GM10266 (cell line): ENCODE data around the gene PREB.

Experiments used
- DNase-seq: peaks from one replicate; pipeline ENCODE4 v3.0.0; 2012; ENCODE audit errors: extremely low spot score
- CTCF ChIP-seq: IDR thresholded peaks from 2 replicates; pipeline ENCODE4 v1.5.1; 2012; ENCODE audit warnings: mild to moderate bottlenecking, low read depth; ENCODE audit not compliant: control insufficient read depth, insufficient read depth; ENCODE audit errors: missing control alignments

PREB gene

GRCh38 chr2:27150639-27151230 is 16.3 kb upstream of the PREB start:
- no peak for TF ChIP-seq CTCF
- no peak for DNase-seq

GRCh38 chr2:27149570-27150405 is 15.4 kb upstream of the PREB start:
- TF ChIP-seq CTCF = no peak
- DNase-seq = no peak

GRCh38 chr2:27148801-27149439 is 14.5 kb upstream of the PREB start, which contains the start of gene TCF23:
TSS of gene TCF23 (plus strand) at chr2:27149004. CDS start at chr2:27149134, 130 bp downstream.
- no peak for TF ChIP-seq CTCF
- no peak for DNase-seq

DNA sequence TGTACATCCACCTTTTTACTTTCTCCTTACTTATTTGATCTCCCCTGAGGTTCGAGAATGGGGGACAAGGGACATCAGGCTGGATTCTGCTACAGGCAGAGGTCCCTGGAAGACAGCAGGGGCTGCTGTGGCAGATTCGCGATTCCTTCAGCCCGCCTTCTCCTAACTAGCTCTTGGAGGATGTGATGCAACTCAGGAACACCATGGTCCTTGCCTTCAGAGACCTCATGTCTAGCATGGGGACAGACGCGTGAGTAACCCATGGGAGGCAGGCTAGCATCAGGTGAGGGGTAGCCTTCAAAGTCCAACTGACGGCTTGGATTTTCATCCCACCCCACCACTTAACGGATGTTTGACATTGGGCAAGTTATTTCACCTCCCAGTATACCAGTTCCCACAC is 13.5 kb upstream of the PREB start:
- no peak for TF ChIP-seq CTCF

GRCh38 chr2:27145682-27146081 is 11.2 kb upstream of the PREB start:
- no peak for TF ChIP-seq CTCF
- no peak for DNase-seq

More for the DNA sequence above, 13.5 kb upstream of the PREB start:
- peak; percentile 5 for DNase-seq

DNA sequence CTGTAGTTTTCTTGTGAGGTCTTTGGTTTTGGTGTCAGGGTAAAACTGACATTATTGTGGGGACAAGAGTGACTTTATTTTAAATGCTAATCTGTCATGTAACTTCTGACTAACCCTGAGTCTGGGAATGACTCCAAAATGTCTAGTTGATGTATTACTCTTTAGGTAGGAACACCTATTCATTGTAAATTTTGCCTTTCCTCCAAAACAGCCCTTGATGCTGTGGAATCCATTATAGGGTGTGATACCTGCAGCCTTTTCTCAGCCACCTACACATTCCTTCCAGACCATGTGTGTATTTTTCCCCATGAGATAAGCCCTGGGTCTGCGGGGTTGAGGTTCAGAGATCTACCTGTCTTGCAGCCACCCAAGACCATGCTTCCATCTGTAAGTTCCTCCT is 8.8 kb upstream of the PREB start:
- TF ChIP-seq CTCF = no peak
- DNase-seq = no peak

DNA sequence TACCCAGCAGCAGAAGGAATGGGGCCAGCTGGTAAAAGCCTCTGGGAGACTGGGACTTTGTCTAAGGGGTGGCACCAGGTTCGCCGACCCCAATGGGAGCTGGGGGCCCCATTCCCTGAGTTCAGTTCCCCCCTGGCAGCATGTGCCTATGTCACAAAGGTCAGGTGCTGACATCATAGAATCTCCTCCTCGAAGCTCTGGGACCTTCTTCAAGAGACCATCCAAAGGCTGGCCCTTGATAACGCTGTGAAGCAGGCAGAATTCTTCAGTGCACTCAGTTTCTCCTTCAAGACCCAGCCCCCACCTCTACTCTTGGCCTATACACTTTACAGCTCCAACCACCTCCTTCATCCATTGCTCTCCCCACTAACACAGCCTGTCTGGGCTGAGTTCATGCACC is 4.9 kb upstream of the PREB start, which contains the start of gene PRR30:
Gene PRR30, minus strand, starts transcription at position 101 of the 400 bp plus-strand sequence. CDS start 1,081 bp downstream, outside the sequence.
- TF ChIP-seq CTCF = no peak
- no peak for DNase-seq
